H9 (cell line): ENCODE results near the gene TBC1D22A. TPM values are rescaled to one million over a fixed set of nuclear protein-coding genes. Genes with fewer than 3 reads are reported as not detected.

Experiments
- DNase-seq: peaks from one replicate; pipeline ENCODE4 v3.0.0-alpha.2; 2017
- H2AFZ ChIP-seq: one replicate; pipeline ENCODE4 v1.6.1; 2013; ENCODE audit warnings: mild to moderate bottlenecking, low read length, control low read depth, moderate library complexity
- H2AK5ac ChIP-seq: 2 replicates; pipeline ENCODE4 v1.6.1; 2013; ENCODE audit warnings: low read length, control low read depth, mixed read lengths; ENCODE audit not compliant: insufficient read length
- H2BK120ac ChIP-seq: one replicate; pipeline ENCODE4 v1.6.1; 2013; ENCODE audit warnings: low read depth, mild to moderate bottlenecking, low read length, control low read depth, inconsistent platforms; ENCODE audit not compliant: poor library complexity, severe bottlenecking
- H2BK12ac ChIP-seq: 2 replicates; pipeline ENCODE4 v1.6.1; 2013; ENCODE audit warnings: low read length, control low read depth, mixed read lengths, low read depth; ENCODE audit not compliant: insufficient read length
- H2BK15ac ChIP-seq: 2 replicates; pipeline ENCODE4 v1.6.1; 2013; ENCODE audit warnings: low read depth, low read length, control low read depth
- H2BK20ac ChIP-seq: one replicate; pipeline ENCODE4 v1.6.1; 2013; ENCODE audit warnings: low read depth, mild to moderate bottlenecking, low read length, control low read depth, inconsistent platforms; ENCODE audit not compliant: poor library complexity, severe bottlenecking
- H2BK5ac ChIP-seq: 2 replicates; pipeline ENCODE4 v1.6.1; 2013; ENCODE audit warnings: low read length, control low read depth, mixed read lengths; ENCODE audit not compliant: insufficient read length
- H3K14ac ChIP-seq: 2 replicates; pipeline ENCODE4 v1.6.1; 2013; ENCODE audit warnings: low read length, control low read depth; ENCODE audit not compliant: insufficient read depth
- H3K18ac ChIP-seq: 2 replicates; pipeline ENCODE4 v1.6.1; 2013; ENCODE audit warnings: low read depth, mild to moderate bottlenecking, mixed read lengths, low read length, control low read depth; ENCODE audit not compliant: insufficient read length
- H3K23ac ChIP-seq: 2 replicates; pipeline ENCODE4 v1.6.1; 2013; ENCODE audit warnings: low read length, control low read depth, mixed read lengths, low read depth; ENCODE audit not compliant: insufficient read length
- H3K23me2 ChIP-seq: 2 replicates; pipeline ENCODE4 v1.6.1; 2013; ENCODE audit warnings: low read depth, mild to moderate bottlenecking, mixed read lengths, low read length, control low read depth; ENCODE audit not compliant: insufficient read length, poor library complexity, severe bottlenecking
- H3K27ac ChIP-seq: 2 replicates; pipeline ENCODE4 v1.5.1; 2013; ENCODE audit warnings: low read length, control low read depth, mixed read lengths, low read depth; ENCODE audit not compliant: insufficient read length
- H3K27me3 ChIP-seq: 2 replicates; pipeline ENCODE4 v1.6.1; 2013; ENCODE audit warnings: low read length, control low read depth, inconsistent platforms; ENCODE audit not compliant: insufficient read depth
- H3K4ac ChIP-seq: 2 replicates; pipeline ENCODE4 v1.6.1; 2013; ENCODE audit warnings: low read depth, mild to moderate bottlenecking, control low read depth, inconsistent platforms, low read length, moderate library complexity
- H3K4me1 ChIP-seq: 2 replicates; pipeline ENCODE4 v1.6.1; 2013; ENCODE audit warnings: low read length, control low read depth, inconsistent platforms; ENCODE audit not compliant: insufficient read depth
- H3K4me2 ChIP-seq: 2 replicates; pipeline ENCODE4 v1.6.1; 2013; ENCODE audit warnings: low read length, control low read depth, mixed read lengths; ENCODE audit not compliant: insufficient read length, insufficient read depth
- H3K56ac ChIP-seq: 2 replicates; pipeline ENCODE4 v1.6.1; 2013; ENCODE audit warnings: low read depth, mild to moderate bottlenecking, mixed read lengths, low read length, control low read depth; ENCODE audit not compliant: insufficient read length
- H3K79me1 ChIP-seq: 2 replicates; pipeline ENCODE4 v1.6.1; 2013; ENCODE audit warnings: low read depth, mild to moderate bottlenecking, moderate library complexity, low read length, control low read depth, inconsistent platforms; ENCODE audit not compliant: insufficient read depth, poor library complexity, severe bottlenecking
- H3K79me2 ChIP-seq: 2 replicates; pipeline ENCODE4 v1.6.1; 2013; ENCODE audit warnings: low read length, control low read depth, inconsistent platforms; ENCODE audit not compliant: insufficient read depth
- H3K9ac ChIP-seq: 2 replicates; pipeline ENCODE4 v1.6.1; 2013; ENCODE audit warnings: low read length, control low read depth, mixed read lengths; ENCODE audit not compliant: insufficient read length; ENCODE audit errors: extremely low read depth
- H3K9me3 ChIP-seq: one replicate; pipeline ENCODE4 v1.6.1; 2013; ENCODE audit warnings: low read depth, low read length, inconsistent platforms; ENCODE audit not compliant: control insufficient read depth
- H3T11ph ChIP-seq: one replicate; pipeline ENCODE4 v1.6.1; 2013; ENCODE audit warnings: mild to moderate bottlenecking, low read length, control low read depth, inconsistent platforms
- H4K20me1 ChIP-seq: one replicate; pipeline ENCODE4 v1.6.1; 2013; ENCODE audit not compliant: control insufficient read depth, insufficient read length, insufficient read depth
- H4K5ac ChIP-seq: 2 replicates; pipeline ENCODE4 v1.6.1; 2013; ENCODE audit warnings: low read depth, mild to moderate bottlenecking, mixed read lengths, low read length, control low read depth; ENCODE audit not compliant: insufficient read length
- H4K8ac ChIP-seq: replicated peaks from 2 replicates; pipeline ENCODE4 v1.6.1; 2013; ENCODE audit warnings: low read length, control low read depth, mixed read lengths, low read depth; ENCODE audit not compliant: insufficient read length
- H4K91ac ChIP-seq: 2 replicates; pipeline ENCODE4 v1.6.1; 2013; ENCODE audit warnings: low read depth, mild to moderate bottlenecking, moderate library complexity, mixed read lengths, low read length, control low read depth; ENCODE audit not compliant: insufficient read length
- H3K27ac Mint-ChIP-seq, 3 experiments: 2 replicates in 2 of 3; 3 replicates in 1 of 3; pipeline ENCODE4 v1.8.0; 2020 to 2021; ENCODE audit warnings: mixed read lengths in 3 of 3, mild to moderate bottlenecking in 1 of 3, moderate library complexity in 1 of 3
- H3K27me3 Mint-ChIP-seq: 2 replicates; pipeline ENCODE4 v1.8.0; 2021; ENCODE audit warnings: low read depth, mild to moderate bottlenecking, moderate library complexity, mixed read lengths
- H3K36me3 Mint-ChIP-seq, 3 experiments: 2 replicates in 2 of 3; 3 replicates in 1 of 3; pipeline ENCODE4 v1.8.0; 2020 to 2021; ENCODE audit warnings: low read depth in 3 of 3, mixed read lengths in 3 of 3; ENCODE audit not compliant: insufficient read depth in 1 of 3
- H3K4me1 Mint-ChIP-seq, 2 experiments: 2 replicates each; pipeline ENCODE4 v1.8.0; 2020; ENCODE audit warnings: mixed read lengths in 2 of 2
- H3K4me3 Mint-ChIP-seq, 2 experiments: 2 replicates in 1 of 2; 3 replicates in 1 of 2; pipeline ENCODE4 v1.8.0; 2020 to 2021; ENCODE audit warnings: mild to moderate bottlenecking in 2 of 2, mixed read lengths in 2 of 2, moderate library complexity in 1 of 2
- H3K9me3 Mint-ChIP-seq, 2 experiments: 2 replicates in 1 of 2; 3 replicates in 1 of 2; pipeline ENCODE4 v1.8.0; 2020; ENCODE audit warnings: mild to moderate bottlenecking in 2 of 2, mixed read lengths in 2 of 2, moderate library complexity in 1 of 2
- WGBS: extraction: QIAGEN DNeasy Blood & Tissue Kit; methylation state at CpG from one replicate; pipeline ENCODE4 v1.1.7; 2013; ENCODE audit warnings: missing lambda C conversion rate, low lambda C conversion rate, mixed read lengths; ENCODE audit not compliant: insufficient read length; ENCODE audit errors: extremely low coverage; 5-methylcytosine and 5-hydroxymethylcytosine counted together
- total RNA-seq: library from RNA; stranded (reverse); gene quantifications from 2 replicates; pipeline ENCODE4 v1.2.1, GENCODE V29; 2021
- TF ChIP-seq, protein P1 (sequence below): fragments of 200-600 bp; sonication (generic); conservative IDR thresholded peaks from 3 replicates; pipeline ENCODE4 v1.8.0; 2021; ENCODE audit warnings: antibody characterized with exemption, mild to moderate bottlenecking

Gene TBC1D22A
- total RNA-seq, 1 experiment from 2014 or later: 20.8 TPM

DNA sequence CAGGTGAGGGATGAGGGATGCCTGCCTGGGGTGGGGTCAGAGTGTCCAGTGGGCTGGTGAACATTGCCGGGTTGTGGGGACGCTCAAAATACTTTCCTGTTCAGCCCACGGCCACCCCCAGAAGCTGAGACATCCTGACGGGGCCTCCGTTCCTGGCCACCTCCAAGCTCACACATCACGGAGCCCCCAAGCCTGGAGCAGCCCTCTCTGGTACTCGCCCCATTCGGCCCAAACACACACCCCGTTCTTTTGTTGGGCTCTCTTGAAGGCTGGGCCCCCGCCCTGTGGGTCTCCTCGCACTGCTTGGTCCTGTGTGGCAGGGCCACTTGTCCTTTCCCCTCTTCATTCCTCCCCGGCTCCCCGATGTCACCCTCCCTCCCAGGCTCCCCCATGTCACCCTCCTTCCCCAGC is 442.6 kb downstream of the TBC1D22A start:
- H3K79me1 ChIP-seq: no peaks in the 10 kb centered on the region
- H2BK20ac ChIP-seq: no peak overlapping the region
- peaks cover 30 to 94% of the 10 kb centered on the region in 2 experiments for H3K9me3 Mint-ChIP-seq
- H3K56ac ChIP-seq: no peak overlapping the region
- H3K27me3 Mint-ChIP-seq: peaks cover 3% of the 10 kb centered on the region
- no peak overlapping the region for H3K27ac Mint-ChIP-seq
- no peak overlapping the region for H3K4ac ChIP-seq
- no peaks in the 10 kb centered on the region for H3K27me3 ChIP-seq
- no peak overlapping the region for H3K9ac ChIP-seq
- H2BK120ac ChIP-seq: no peak overlapping the region
- no peaks in the 10 kb centered on the region for H3K4me1 Mint-ChIP-seq
- H3K14ac ChIP-seq: no peak overlapping the region
- H3K4me3 Mint-ChIP-seq: no peak overlapping the region
- H3K4me1 ChIP-seq: no peaks in the 10 kb centered on the region
- H3K27ac ChIP-seq: no peak overlapping the region
- no CpG with 5 or more reads among the region's 13 CpGs for WGBS
- no peak overlapping the region for H2AFZ ChIP-seq
- TF ChIP-seq, protein P1, sequence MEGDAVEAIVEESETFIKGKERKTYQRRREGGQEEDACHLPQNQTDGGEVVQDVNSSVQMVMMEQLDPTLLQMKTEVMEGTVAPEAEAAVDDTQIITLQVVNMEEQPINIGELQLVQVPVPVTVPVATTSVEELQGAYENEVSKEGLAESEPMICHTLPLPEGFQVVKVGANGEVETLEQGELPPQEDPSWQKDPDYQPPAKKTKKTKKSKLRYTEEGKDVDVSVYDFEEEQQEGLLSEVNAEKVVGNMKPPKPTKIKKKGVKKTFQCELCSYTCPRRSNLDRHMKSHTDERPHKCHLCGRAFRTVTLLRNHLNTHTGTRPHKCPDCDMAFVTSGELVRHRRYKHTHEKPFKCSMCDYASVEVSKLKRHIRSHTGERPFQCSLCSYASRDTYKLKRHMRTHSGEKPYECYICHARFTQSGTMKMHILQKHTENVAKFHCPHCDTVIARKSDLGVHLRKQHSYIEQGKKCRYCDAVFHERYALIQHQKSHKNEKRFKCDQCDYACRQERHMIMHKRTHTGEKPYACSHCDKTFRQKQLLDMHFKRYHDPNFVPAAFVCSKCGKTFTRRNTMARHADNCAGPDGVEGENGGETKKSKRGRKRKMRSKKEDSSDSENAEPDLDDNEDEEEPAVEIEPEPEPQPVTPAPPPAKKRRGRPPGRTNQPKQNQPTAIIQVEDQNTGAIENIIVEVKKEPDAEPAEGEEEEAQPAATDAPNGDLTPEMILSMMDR: no peak
- no peak overlapping the region for H2BK15ac ChIP-seq
- no peak for DNase-seq
- H3K79me2 ChIP-seq: no peaks in the 10 kb centered on the region
- no peak overlapping the region for H2BK12ac ChIP-seq
- H3K23me2 ChIP-seq: no peaks in the 10 kb centered on the region
- no peak overlapping the region for H4K91ac ChIP-seq
- H3T11ph ChIP-seq: no peak overlapping the region
- H3K18ac ChIP-seq: no peak overlapping the region
- no peak overlapping the region for H3K4me2 ChIP-seq
- no peak overlapping the region for H4K8ac ChIP-seq
- H4K20me1 ChIP-seq: no peaks in the 10 kb centered on the region
- H2AK5ac ChIP-seq: no peak overlapping the region
- peaks cover 0 to 34% (median 18%) of the 10 kb centered on the region in 3 experiments; a peak in 6 of 7 replicates for H3K36me3 Mint-ChIP-seq
- no peak overlapping the region for H2BK5ac ChIP-seq
- no peak overlapping the region for H4K5ac ChIP-seq
- H3K9me3 ChIP-seq: peaks cover 70% of the 10 kb centered on the region
- no peak overlapping the region for H3K23ac ChIP-seq
